SU-DHL-6 (cell line): ENCODE data around the gene RASD2.

Source experiments
- H2AFZ ChIP-seq: fragments of 200-600 bp; sonication (generic); 2 replicates; pipeline ENCODE4 v1.6.1; 2014; ENCODE audit warnings: low read depth, mild to moderate bottlenecking, moderate library complexity, mixed read lengths, antibody characterized with exemption, low read length; ENCODE audit not compliant: severe bottlenecking
- H3F3A ChIP-seq: fragments of 200-600 bp; shearing (Covaris generic); 2 replicates; pipeline ENCODE4 v1.6.0; 2016; ENCODE audit warnings: antibody characterized with exemption, mild to moderate bottlenecking; ENCODE audit not compliant: insufficient read depth
- H3K27ac ChIP-seq: fragments of 200-600 bp; sonication (generic); 2 replicates; pipeline ENCODE4 v1.5.1; 2016; ENCODE audit warnings: low read depth, mild to moderate bottlenecking, low read length, moderate library complexity, mixed read lengths
- H3K27me3 ChIP-seq: fragments of 200-600 bp; sonication (generic), shearing (Covaris generic); 2 replicates; pipeline ENCODE4 v1.6.0; 2014; ENCODE audit warnings: mild to moderate bottlenecking, low read length
- H3K36me3 ChIP-seq: fragments of 200-600 bp; sonication (generic); 2 replicates; pipeline ENCODE4 v1.6.1; 2014; ENCODE audit warnings: mild to moderate bottlenecking, low read length, mixed read lengths
- H3K4me2 ChIP-seq: fragments of 300-600, 200-600 bp; shearing (Covaris generic), sonication (generic); 2 replicates; pipeline ENCODE4 v1.6.0; 2014; ENCODE audit warnings: low read length, low read depth, mild to moderate bottlenecking; ENCODE audit not compliant: poor library complexity, severe bottlenecking
- H3K4me3 ChIP-seq: fragments of 200-600 bp; sonication (generic); 2 replicates; pipeline ENCODE4 v1.5.1; 2014; ENCODE audit warnings: antibody characterized with exemption, low read length, mild to moderate bottlenecking, mixed read lengths; ENCODE audit not compliant: insufficient read depth, poor library complexity, severe bottlenecking
- H3K79me2 ChIP-seq: fragments of 200-600 bp; sonication (generic); 2 replicates; pipeline ENCODE4 v1.6.1; 2014; ENCODE audit warnings: mild to moderate bottlenecking, low read length, moderate library complexity; ENCODE audit not compliant: insufficient read depth
- H3K9ac ChIP-seq: fragments of 200-600 bp; sonication (generic); 2 replicates; pipeline ENCODE4 v1.7.0; 2014; ENCODE audit warnings: mild to moderate bottlenecking, low read length
- H3K9me2 ChIP-seq: fragments of 200-600 bp; sonication (generic); replicated peaks from 2 replicates; pipeline ENCODE4 v1.6.1; 2014; ENCODE audit warnings: low read length; ENCODE audit not compliant: insufficient read depth
- H3K9me3 ChIP-seq: fragments of 200-600 bp; sonication (generic); 2 replicates; pipeline ENCODE4 v1.6.1; 2014; ENCODE audit warnings: low read length, mixed read lengths; ENCODE audit not compliant: insufficient read depth
- H4K20me1 ChIP-seq: fragments of 200-600 bp; sonication (generic); 2 replicates; pipeline ENCODE4 v1.6.1; 2014; ENCODE audit warnings: low read depth, mild to moderate bottlenecking, antibody characterized with exemption, low read length, moderate library complexity, mixed read lengths
- CTCF ChIP-seq: fragments of 200-600 bp; sonication (generic); IDR thresholded peaks from one replicate; pipeline ENCODE4 v1.5.1; 2017; ENCODE audit warnings: antibody characterized with exemption, mild to moderate bottlenecking, low read length, moderate library complexity; ENCODE audit not compliant: insufficient read depth, poor library complexity, severe bottlenecking
- EZH2phosphoT487 ChIP-seq: fragments of 200-600 bp; sonication (generic), shearing (Covaris generic); conservative IDR thresholded peaks from 2 replicates; pipeline ENCODE4 v1.6.1; 2018; ENCODE audit warnings: mild to moderate bottlenecking, antibody characterized with exemption, low read length, moderate library complexity, mixed read lengths

RASD2 gene

DNA sequence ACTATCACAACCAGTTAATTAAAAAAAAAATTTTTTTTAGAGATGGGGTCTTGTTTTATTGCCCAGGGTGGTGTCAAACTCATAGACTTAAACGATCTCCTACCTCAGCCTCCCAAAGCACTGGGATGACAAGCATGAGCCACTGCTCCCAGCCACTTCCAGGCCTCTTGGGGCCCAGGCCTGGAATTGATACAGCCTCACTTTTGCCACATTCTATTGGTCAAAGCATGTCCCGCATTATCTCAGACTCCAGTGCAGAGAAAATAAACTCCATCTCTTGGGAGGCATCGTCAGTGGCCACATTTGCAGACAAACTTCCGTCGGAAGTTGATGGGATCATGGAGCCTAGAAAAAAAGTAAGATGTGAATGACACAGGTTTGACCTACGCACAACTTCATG is 9.4 kb upstream of the RASD2 start:
- TF ChIP-seq EZH2phosphoT487 (no peak), CTCF (no peak)
- Histone ChIP-seq H3K9ac (no peak overlapping the region), H3K4me2 (no peak overlapping the region), H3K27ac (no peak overlapping the region), H3K36me3 (no peaks in the 10 kb centered on the region), H3K9me2 (no peaks in the 10 kb centered on the region; the same call in 1 of the 2 replicates), H3K9me3 (no peaks in the 10 kb centered on the region), H4K20me1 (no peaks in the 10 kb centered on the region), H2AFZ (no peak overlapping the region), H3K27me3 (no peaks in the 10 kb centered on the region), H3F3A (no peaks in the 10 kb centered on the region), H3K79me2 (no peaks in the 10 kb centered on the region), H3K4me3 (no peak overlapping the region)

DNA sequence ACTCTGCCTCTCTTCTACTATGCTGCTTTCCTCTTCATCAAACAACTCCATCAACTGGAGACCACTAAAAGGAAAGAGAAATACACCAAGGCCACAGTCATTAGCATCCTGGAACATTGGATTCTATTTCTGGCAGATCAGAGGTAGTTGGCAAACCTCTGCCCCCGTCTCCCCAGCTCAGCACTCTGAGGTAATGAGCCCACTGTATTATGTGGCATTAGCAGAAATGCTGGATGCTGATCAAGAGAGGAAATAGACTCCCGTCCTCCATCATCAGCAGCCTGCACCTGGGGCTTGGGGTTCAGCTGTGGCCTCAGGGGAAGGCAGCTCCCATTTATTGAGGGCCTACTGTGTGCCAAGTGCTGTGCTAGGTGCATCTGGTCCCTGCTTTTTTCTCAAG is 9.0 kb upstream of the RASD2 start:
- Histone ChIP-seq H3K79me2 (no peaks in the 10 kb centered on the region), H3K9me2 (no peaks in the 10 kb centered on the region; the same call in 1 of the 2 replicates), H3K36me3 (no peaks in the 10 kb centered on the region), H4K20me1 (no peaks in the 10 kb centered on the region), H3F3A (no peaks in the 10 kb centered on the region), H3K27ac (no peak overlapping the region), H3K9ac (no peak overlapping the region), H2AFZ (no peak overlapping the region), H3K9me3 (no peaks in the 10 kb centered on the region), H3K4me3 (no peak overlapping the region), H3K4me2 (no peak overlapping the region), H3K27me3 (no peaks in the 10 kb centered on the region)
- TF ChIP-seq CTCF (no peak), EZH2phosphoT487 (no peak)

- Histone ChIP-seq H3K4me3 (no peak overlapping the region), H3K9ac (no peak overlapping the region), H4K20me1 (no peaks in the 10 kb centered on the region), H3K79me2 (no peaks in the 10 kb centered on the region), H3K4me2 (no peak overlapping the region), H3K9me2 (no peaks in the 10 kb centered on the region; the same call in 1 of the 2 replicates), H3F3A (no peaks in the 10 kb centered on the region), H3K27me3 (no peaks in the 10 kb centered on the region), H3K9me3 (no peaks in the 10 kb centered on the region), H2AFZ (no peak overlapping the region), H3K27ac (no peak overlapping the region), H3K36me3 (no peaks in the 10 kb centered on the region)
- TF ChIP-seq CTCF = no peak
- TF ChIP-seq EZH2phosphoT487 = no peak
Measured at GRCh38 chr22:35533365-35534029, 7.1 kb upstream of the RASD2 start.
